Fibroblast of peridontal ligament (primary cell): ENCODE measurements around the gene ZNF254.
"Not testable (repeated sequence)": the region's sequence is repeated elsewhere in the genome, so short reads cannot be mapped to it uniquely, and the experiment has no call there.

ENCODE experiments used
- DNase-seq: peaks from one replicate; pipeline ENCODE4 v3.0.0-alpha.2; 2010; ENCODE audit errors: extremely low read depth

Gene ZNF254

DNA sequence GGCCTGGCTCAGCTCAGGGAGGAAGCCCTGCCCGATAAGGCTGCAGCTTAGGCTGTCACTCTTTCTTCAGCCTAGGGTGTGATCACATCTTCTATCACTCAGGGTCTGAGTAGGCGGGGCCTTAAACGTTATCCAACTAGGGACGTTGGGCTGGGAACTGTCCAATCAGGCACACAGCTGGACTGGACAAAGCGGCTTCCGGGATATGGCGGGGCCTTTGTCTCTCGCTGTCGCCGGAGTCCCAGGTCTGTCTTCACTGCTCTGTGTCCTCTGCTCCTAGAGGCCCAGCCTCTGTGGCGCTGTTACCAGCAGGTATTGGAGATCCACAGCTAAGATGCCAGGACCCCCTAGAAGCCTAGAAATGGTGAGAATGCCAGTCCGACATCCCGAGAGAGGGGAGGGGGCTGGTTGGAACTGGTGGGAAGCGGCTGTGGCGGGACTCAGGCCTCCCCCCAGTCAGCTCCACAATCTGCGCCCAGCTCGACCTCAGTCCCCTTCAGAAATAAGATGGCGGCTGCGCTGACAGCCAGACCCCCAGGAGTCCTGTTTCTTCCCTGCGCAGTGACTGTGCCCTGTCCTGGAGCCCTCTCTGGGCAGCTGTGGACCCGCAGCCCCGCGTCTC lies at the start of gene ZNF254:
TSS of gene ZNF254 (plus strand) at position 214 of the 622 bp plus-strand sequence. CDS start at position 335, 121 bp downstream.
- DNase-seq = peak; percentile 95

DNA sequence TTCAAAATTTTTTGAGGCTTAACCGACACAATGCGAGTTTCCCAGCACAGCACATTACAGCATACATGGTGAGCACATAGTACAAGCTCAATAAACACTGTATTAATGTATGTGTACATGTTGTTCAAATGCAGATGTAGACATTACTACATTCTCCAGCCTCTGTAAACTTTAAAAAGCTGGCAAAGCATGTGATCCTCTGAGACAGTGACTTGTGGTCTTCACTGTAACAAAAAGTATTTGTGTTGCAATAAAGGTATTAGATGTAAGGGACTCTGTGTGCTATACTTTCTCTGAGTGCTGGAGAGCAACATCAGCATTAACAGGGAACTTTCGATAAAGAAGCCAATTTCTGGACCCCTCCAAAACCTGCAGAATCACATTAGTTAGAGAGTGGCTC lies 46.4 kb upstream of the ZNF254 start:
- DNase-seq = no peak

DNA sequence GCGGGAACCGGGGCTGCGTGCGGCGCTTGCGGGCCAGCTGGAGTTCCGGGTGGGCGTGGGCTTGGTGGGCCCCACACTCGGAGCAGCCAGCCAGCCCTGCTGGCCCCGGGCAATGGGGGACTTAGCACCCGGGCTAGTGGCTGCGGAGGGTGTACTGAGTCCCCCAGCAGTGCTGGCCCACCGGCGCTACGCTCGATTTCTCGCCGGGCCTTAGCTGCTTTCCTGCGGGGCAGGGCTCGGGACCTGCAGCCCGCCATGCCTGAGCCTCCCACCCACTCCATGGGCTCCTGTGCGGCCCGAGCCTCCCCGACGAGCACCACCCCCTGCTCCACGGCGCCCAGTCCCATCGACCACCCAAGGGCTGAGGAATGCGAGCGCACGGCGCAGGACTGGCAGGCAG lies 45.7 kb upstream of the ZNF254 start:
- DNase-seq = not testable (repeated sequence)

DNA sequence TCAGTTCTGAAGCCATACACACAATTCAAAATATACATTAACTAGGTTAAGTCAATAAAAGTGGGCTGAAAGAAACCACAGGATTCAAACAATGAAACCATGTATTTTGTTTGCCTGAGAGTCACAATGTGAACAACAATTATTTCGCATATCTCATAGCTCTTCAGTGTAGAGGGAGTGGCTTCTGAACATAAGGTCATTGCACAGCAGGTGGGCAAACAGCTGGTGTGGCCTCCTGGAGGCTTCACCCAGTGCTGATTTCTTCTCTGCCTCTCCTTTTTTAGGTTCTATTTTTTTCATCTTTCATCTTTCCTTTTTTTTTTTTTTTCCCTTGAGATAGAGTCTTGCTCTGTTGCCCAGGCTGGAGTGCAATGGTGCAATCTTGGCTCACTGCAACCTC lies 40.4 kb upstream of the ZNF254 start:
- DNase-seq = no peak

DNA sequence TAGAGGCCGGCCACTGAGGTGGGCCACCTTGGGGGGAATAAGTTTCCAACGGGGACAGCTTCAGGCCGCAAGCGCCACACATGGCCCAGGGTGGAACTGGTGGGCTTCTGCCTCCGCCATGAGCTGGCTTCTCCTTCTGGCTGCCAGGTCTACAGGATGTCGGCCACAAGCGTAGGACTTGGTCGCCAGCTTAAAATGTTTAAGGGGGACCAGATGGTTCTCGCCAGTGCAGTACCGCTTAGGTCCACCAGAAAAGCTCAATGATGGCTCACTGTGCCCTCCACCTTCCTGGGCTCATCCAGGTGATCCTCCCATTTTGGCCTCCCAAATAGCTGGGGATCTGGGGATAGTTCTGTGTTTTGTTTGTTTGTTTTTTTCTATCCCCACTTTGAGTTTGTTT lies 38.7 kb upstream of the ZNF254 start:
- no peak for DNase-seq

DNA sequence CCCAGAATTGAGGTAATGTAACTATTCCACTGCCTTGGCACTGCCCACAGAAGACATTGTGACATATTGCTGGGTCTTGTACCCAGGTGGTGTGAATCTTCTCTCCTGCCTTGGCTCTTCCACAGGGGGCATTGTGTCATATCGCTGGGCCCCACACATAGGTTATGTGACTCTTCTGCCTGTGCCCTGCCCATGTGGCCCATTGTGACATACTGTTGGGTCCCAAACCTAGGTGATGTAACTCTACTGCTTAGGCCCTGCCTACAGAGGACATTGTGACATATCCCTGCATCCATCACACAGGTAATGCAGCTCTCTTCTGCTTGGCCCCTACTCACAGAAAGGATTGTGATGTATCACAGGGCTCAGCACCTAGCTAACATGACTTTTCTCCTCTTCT lies 37.5 kb upstream of the ZNF254 start:
- no peak for DNase-seq

DNA sequence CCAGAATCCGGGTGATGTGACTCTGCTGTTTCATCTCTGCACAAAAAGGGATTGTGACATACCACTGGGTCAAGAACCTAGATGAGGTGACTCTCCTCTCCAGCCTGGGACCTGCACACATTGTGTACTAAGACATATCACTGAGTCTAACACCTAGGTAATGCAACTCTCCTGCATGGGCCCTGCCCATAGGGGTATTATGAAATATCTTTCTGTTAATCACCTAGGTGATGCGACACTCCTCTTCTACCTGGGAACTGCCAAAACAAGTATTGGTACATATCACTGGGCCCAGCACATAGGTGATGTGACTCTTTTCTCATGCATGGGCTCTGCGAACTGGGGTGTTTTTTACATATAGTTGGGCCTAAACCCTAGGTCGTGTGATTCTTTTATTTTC lies 35.5 kb upstream of the ZNF254 start:
- DNase-seq = no peak

DNA sequence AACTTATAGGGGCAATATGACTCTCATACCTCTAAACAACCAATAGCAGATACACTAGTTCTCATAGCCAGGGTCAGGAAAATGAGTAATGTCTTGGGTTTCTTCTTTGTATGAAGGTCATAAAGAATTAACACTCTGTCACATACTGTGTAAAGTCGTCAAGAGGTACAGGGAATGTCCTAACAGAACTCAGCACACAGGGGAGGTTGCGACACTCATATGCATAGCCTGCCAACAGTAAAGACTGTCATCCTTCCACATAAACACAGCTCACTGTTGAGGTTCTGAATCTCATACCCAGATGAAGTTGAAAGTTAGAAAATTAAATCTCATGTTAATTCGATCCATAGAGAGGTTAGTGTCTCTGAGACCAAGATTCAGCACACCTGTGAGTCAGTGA lies 34.2 kb upstream of the ZNF254 start:
- peak; percentile 19 for DNase-seq

DNA sequence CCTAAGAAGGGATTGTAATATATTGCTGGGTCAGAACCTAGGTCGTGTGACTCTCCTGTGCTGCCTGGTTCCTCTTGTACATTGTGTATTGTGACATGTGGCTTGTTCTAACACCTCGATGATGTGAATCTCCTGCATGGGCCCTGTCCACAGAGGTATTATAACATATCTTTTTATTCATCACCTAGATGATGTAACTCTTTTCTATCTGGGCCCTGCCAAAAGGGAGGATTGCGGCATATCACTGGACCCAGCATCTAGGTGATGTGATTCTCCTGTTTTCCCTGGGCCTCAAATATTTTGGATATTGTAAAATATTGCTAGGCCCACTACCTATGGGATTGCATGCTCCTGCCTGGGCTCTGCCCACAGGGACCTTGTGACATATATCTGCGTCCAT lies 33.4 kb upstream of the ZNF254 start:
- no peak for DNase-seq

DNA sequence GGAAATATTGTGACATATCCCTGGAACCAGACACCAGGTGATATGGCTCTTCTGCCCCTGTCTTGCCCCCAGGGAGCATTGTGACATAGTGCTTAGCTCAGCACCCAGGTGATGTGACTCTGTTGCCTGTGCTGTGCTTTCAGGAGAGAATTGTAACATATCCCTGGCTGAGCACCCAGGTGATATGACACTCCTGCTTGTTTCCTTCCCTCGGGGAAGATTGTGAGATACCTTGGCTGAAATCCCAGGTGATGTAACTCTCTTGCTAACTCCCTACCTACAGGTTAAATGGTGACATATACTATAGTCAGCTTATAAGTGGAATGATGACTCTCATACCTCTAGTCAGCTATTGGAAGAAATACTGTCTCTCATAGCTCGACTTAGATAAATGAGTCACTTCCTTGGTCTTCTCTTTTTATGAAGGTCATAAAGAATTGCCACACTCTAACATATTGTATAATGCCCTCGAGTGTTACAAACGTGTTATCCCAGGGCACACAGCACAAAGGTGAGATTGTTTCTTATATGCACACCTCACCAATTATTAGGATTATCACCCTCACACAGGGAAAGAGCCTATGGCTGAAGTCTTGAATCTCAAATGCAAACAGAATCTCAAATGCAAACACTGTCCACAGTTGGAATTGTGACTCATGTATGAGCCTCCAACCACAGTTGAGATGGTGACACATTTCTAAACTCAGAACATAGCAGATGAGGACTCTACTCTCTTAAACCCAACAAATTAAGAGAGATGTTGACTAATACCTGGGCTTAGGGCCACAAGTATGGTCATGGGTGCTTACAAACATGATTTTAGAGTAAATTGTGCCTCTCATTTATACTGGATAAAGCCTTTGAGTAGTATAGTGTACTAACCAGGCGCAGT lies 32.7 kb upstream of the ZNF254 start:
- peak; percentile 86 for DNase-seq

DNA sequence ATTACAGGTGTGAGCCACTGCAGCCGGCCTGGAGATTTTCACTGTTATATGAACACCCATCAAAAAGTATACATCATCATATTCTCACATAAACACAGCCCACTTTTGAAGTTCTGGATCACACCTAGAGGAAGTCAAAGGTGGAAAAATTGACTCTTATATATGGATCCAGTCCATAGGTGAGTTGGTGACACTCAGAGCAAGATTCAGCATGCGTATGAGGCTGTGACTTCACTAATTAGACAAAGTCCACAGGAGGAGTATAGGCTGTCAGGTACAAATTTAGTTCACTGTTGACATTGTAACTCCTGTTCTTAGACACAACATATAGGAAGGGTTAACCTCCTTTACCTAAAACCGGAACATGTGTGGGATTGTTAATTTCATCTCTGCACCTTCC lies 31.4 kb upstream of the ZNF254 start:
- no peak for DNase-seq

DNA sequence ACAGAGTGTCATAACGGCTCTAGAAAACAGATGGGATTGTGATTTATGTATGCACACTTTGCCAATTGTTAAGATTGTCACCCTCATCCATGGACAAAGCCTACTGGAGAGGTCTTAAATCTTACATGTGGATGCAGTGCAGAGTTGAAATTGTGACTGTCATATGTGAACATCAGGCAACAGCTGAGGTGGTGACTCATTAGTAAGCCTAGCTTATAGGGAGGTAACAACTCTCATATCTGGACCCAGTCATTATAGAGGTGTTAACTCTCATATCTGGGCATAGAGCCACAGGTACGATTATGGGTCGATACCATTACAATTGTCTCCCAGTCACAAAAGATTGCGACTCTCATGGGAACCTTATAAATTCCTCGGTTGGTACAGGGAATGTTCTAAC lies 29.8 kb upstream of the ZNF254 start:
- no peak for DNase-seq

DNA sequence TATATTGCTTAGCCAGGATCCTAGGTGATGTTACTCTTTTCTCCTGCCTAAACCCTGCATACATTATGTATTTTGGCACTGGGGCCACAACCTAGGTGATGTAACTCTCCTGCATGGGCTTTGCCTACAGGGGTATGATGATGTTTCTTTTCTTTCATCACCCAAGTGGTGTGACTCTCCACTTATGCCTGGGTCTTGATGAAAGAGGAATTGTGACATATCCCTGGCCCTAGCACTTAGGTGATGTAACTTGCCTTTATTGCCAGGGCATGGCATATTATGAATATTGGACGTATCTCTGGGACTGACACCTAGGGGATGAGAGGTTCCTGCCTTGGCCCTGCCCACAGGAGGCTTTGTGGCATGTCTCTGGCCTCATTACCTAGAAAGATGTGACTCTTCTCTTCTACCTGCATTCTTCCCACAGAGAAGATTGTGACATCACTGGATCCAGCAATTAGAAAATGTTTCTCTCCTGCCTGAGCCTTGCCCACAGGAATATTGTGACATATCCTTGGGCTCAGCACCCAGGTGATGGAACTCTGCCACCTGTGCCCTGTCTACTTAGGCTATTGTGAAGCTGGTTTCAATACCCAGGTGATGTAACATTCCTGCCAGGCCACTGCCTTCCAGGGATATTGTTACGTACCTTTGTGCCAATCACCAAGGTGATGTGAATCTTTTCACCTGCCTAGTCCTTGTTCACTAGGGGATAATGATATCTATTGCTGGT lies 27.3 kb upstream of the ZNF254 start:
- no peak for DNase-seq

DNA sequence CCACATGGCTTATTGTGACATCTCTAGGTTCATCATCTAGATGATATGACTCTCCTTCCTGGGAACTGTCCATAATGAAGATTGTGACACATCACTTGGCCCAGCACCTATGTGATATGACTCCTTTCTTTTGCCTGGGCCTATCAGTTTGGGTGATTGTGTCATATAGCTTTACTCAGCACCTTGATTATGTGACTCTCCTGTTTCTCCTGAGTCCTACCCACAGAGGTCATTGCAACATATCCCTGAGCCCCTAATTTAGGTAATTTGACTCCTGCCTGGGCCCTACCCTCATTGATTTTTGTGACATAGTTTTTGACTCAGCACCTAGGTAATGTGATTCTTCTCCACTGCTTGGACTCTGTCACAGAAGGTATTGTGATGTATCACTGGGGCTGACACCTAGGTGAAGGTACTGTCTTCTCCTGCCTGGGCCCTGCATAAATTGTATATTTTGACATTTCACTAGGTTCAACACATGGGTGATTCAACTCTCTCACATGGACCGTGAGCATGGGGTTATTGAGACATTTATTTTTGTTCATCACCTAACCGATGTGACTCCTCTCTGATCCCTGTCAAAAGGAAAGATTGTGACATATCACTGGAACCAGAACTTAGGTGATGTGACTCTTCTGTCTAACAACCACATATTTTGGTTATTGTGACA lies 26.2 kb upstream of the ZNF254 start:
- no peak for DNase-seq

DNA sequence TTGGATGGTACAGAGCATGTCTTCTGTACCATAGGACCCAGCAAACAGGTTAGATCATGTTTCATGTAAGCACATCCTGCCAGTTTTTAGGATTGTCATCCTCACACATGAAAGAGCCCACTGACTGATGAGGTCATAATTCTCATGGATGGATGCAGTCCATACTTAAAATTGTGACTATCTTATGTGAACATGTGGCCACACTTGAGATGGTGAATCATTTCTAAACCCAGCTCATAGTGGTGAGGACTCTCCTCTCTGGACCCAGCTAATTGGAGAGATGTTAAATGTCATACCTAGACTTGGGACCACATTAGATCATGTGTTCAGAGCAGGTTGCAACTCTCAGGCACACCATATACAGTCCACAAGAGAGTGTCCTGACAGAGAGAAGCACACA lies 24.8 kb upstream of the ZNF254 start:
- no peak for DNase-seq

DNA sequence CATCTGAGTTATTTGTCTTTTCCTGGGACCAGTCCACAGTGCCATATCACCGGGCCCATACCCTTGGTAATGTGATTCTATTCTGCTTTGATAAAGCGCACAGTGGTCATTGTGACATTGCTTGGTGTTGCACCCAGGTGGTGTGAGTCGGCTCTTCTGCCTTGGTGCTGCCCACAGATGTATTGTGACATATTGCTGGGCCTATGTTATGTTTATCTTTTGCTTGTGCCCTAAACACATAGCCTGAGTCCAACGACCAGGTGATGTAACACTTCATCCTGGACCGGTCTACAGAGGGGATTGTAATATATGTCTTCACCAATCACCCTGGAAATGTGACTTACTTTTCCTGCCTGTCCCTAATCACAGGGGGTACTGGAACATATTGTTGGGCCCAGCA lies 23.7 kb upstream of the ZNF254 start:
- no peak for DNase-seq

DNA sequence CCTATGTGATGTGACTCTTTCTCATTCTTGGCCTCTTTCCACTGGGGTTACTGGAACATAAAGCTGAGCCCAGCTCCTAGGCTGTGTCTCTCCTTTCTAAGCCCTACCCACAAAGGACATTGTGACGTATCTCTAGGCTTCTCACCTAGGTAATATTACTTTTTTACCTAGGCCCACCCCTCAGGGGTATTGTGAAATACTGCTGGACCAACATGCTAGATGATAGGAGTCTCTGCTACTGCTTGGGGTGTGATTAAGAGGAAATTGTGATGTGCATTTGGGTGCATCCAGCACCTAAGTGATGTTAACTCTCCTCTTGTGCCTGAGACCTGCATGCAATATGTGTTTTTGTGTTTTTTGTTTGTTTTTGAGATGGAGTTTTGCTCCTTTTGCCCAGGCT lies 22.8 kb upstream of the ZNF254 start:
- DNase-seq = no peak

DNA sequence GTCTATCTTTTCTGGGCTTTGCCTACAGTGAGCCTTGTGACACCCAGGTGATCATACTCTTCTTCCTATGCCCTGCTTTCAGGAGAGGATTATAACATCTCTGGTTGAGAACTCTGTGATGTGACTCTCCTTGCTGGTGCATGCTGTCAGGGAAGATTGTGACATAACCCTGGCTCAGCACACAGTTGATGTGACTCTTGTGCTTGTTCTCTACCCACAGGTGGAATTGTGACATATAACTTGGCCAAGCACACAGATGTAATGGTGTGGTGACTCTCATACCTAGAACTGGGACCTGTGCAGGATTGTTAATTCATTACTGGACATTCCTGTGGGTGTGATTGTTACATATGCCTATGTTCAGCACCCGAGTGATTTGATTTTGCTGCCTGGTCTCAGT lies 21.7 kb upstream of the ZNF254 start:
- no peak for DNase-seq

DNA sequence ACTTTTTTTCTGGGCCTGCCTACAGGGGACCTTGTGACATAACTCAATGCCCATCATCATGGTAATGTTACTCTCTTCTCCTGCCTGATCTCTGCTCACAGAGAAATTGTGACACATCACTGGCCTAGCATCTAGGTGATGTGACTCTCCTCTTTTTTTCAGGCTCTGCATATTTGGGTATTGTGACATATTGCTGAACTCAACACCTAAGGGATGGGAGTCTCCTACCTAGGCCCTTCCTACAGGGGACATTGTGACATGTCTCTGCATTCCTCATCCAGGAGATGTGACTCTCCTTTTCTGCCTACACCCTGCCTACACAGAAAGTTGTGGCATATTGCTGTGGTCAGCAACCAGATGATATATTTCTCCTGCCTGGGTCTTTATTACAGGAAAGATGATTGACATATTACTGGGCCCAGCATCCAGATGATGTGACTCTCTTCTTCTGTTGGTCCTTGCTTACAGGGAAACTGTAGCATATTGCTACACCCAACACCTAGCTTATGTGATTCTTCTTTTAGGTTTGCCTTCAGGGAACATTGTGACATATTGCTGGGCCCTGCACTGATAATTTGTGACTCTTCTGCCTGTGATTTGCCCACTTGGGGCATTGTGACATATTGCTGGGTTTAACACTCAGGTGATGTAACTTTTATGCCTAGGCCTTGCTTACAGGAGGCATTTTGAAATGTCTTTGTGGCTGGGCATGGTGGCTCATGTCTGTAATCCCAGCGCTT lies 21.0 kb upstream of the ZNF254 start:
- no peak for DNase-seq

DNA sequence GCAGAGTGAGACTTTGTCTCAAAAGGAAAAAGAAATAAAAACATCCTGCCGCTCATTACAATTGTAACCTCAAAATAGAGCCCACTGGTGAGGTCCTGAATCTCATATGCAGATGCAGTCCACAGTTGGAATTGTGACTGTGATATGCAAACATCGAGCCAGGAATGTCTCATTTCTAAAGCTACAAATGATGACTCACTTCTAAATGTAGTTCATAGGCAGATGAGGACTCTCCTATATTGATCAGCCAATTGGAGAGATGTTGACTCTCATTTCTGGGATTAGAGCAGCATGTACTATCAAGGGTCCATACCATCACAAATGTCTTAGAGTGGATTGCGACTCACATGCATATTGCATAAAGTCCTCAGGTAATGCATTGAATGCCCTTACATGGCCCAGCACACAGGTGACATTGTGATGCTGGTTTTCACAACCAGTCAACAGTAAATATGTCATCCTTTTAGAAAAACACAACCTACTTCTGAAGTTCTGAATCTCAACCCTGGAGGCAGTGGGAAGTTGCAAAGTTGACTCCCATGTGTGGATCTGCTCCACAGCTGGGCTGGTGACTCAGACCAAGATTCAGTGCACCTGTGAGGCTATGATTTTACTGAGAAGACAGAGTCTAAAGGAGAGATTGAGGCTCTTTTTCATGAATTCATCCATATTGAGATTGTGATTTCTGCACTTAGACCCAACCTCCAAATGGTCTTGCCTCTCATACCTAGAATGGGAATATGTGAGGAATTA lies 16.9 kb upstream of the ZNF254 start:
- DNase-seq = no peak

DNA sequence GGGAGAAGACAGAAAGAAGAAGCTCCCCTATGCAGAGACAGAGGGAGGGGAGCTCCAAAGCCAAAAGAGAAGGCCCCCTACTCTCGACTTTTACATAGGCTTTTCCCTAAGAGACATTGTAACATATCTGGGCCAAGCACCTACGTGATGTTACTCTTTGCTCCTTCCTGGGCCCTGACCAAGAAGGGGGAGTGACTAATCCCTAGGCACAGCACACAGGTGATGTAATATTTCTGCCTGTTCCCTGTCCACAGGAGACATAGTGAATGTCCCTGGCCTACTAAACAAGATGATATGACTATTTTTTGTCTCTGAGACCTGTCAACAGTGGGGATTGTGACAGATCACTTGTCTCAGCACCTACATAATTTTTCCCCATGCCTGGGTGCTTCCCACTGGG lies 15.9 kb upstream of the ZNF254 start:
- DNase-seq = no peak
